Neutrophil (primary cell): ENCODE results near the gene CYP26B1.

ENCODE experiments used
- H3K27ac ChIP-seq: fragments of 200-600 bp; sonication (generic); 2 replicates; pipeline ENCODE4 v1.5.1; 2016; ENCODE audit warnings: mild to moderate bottlenecking, moderate library complexity
- H3K27me3 ChIP-seq: fragments of 200-600 bp; sonication (generic); 2 replicates; pipeline ENCODE4 v1.6.0; 2016; ENCODE audit warnings: mild to moderate bottlenecking
- H3K36me3 ChIP-seq: fragments of 200-600 bp; sonication (generic); 2 replicates; pipeline ENCODE4 v1.5.1; 2017
- H3K4me1 ChIP-seq, 2 experiments: fragments of 200-600 bp in 1 of 2; sonication (generic) in 1 of 2; 1 replicate in 1 of 2; 2 replicates in 1 of 2; pipeline versions ENCODE4 v1.5.1 to v1.6.1; 2013 to 2016; ENCODE audit warnings: low read depth in 1 of 2, low read length in 1 of 2, mild to moderate bottlenecking in 1 of 2, moderate library complexity in 1 of 2; ENCODE audit not compliant: control insufficient read depth in 1 of 2, insufficient read depth in 1 of 2
- H3K4me3 ChIP-seq, 2 experiments: fragments of 200-600 bp in 1 of 2; sonication (generic) in 1 of 2; 1 replicate in 1 of 2; 2 replicates in 1 of 2; pipeline ENCODE4 v1.5.1; 2013 to 2016; ENCODE audit warnings: low read depth in 1 of 2, low read length in 1 of 2, mild to moderate bottlenecking in 1 of 2, moderate library complexity in 1 of 2
- H3K9me3 ChIP-seq: fragments of 200-600 bp; sonication (generic); 2 replicates; pipeline ENCODE4 v1.5.1; 2016
- CTCF ChIP-seq: fragments of 200-600 bp; sonication (generic); IDR thresholded peaks from 2 replicates; pipeline ENCODE4 v1.5.1; 2016; ENCODE audit warnings: antibody characterized with exemption

The CYP26B1 gene

GRCh38 chr2:72084584-72084976 lies 63.1 kb downstream of the CYP26B1 start:
- no peak overlapping the region for H3K27ac ChIP-seq
- no peak overlapping the region for H3K4me3 ChIP-seq
- no peak for TF ChIP-seq CTCF
- H3K9me3 ChIP-seq: no peaks in the 10 kb centered on the region
- H3K36me3 ChIP-seq: no peaks in the 10 kb centered on the region
- H3K4me1 ChIP-seq: no peaks in the 10 kb centered on the region
- H3K27me3 ChIP-seq: no peaks in the 10 kb centered on the region

- H3K27me3 ChIP-seq: no peaks in the 10 kb centered on the region
- H3K9me3 ChIP-seq: no peaks in the 10 kb centered on the region
- no peak overlapping the region for H3K4me3 ChIP-seq
- H3K27ac ChIP-seq: no peak overlapping the region
- H3K36me3 ChIP-seq: no peaks in the 10 kb centered on the region
- no peaks in the 10 kb centered on the region for H3K4me1 ChIP-seq
- no peak for TF ChIP-seq CTCF
Measured at GRCh38 chr2:72083751-72084583, 63.7 kb downstream of the CYP26B1 start.

GRCh38 chr2:72082887-72083286 lies 64.8 kb downstream of the CYP26B1 start:
- no peaks in the 10 kb centered on the region for H3K36me3 ChIP-seq
- no peaks in the 10 kb centered on the region for H3K9me3 ChIP-seq
- H3K4me3 ChIP-seq: no peak overlapping the region
- no peaks in the 10 kb centered on the region for H3K27me3 ChIP-seq
- no peak overlapping the region for H3K27ac ChIP-seq
- no peak for TF ChIP-seq CTCF
- no peaks in the 10 kb centered on the region for H3K4me1 ChIP-seq

GRCh38 chr2:72082021-72082601 lies 65.6 kb downstream of the CYP26B1 start:
- Histone ChIP-seq H3K36me3 (no peaks in the 10 kb centered on the region), H3K4me3 (no peak overlapping the region), H3K27ac (no peak overlapping the region), H3K4me1 (no peaks in the 10 kb centered on the region), H3K27me3 (no peaks in the 10 kb centered on the region), H3K9me3 (no peaks in the 10 kb centered on the region)
- no peak for TF ChIP-seq CTCF

GRCh38 chr2:72081451-72081850 lies 66.2 kb downstream of the CYP26B1 start:
- TF ChIP-seq CTCF: no peak
- Histone ChIP-seq H3K36me3 (no peaks in the 10 kb centered on the region), H3K4me3 (no peak overlapping the region), H3K27ac (no peak overlapping the region), H3K4me1 (no peaks in the 10 kb centered on the region), H3K9me3 (no peaks in the 10 kb centered on the region), H3K27me3 (no peaks in the 10 kb centered on the region)
